Ovary (tissue), 3 donors: ENCODE measurements around the gene FBXL20.
"Not testable (repeated sequence)": the region's sequence is repeated elsewhere in the genome, so short reads cannot be mapped to it uniquely, and the experiment has no call there.

ENCODE experiments used
- CTCF ChIP-seq, 3 donors: fragments of 450-650 bp in 2 of 3; fragments of 200-600 bp in 1 of 3; IDR thresholded peaks; one replicate each; pipeline versions ENCODE4 v1.5.1 to v1.8.0; 2016 to 2022; ENCODE audit warnings: antibody characterized with exemption in 3 of 3, mild to moderate bottlenecking in 1 of 3
- POLR2A ChIP-seq: fragments of 450-650 bp; IDR thresholded peaks from one replicate; pipeline ENCODE4 v1.6.1; 2017; ENCODE audit warnings: antibody characterized with exemption, mild to moderate bottlenecking, moderate library complexity
- donor health status: DM: no; HTN: no; CAD: no.

GRCh38 chr17:39346863-39347262 is 54.6 kb downstream of the FBXL20 start:
- TF ChIP-seq CTCF (IDR thresholded peaks at IDR 0.05); POLR2A: not testable (repeated sequence)
